Effector memory CD4-positive, alpha-beta T cell (primary cell): ENCODE measurements around the gene MCF2L.

Experiments used
- DNase-seq, 3 donors: peaks; one replicate each; pipeline ENCODE4 v3.0.0-alpha.2; 2020
- H3K27ac ChIP-seq: 2 replicates; pipeline ENCODE4 v1.7.0; 2013; ENCODE audit warnings: mild to moderate bottlenecking, low read length, moderate library complexity; ENCODE audit not compliant: insufficient read depth, poor library complexity, severe bottlenecking
- H3K27me3 ChIP-seq: replicated peaks from 2 replicates; pipeline ENCODE4 v1.7.0; 2013; ENCODE audit warnings: mild to moderate bottlenecking, low read length; ENCODE audit not compliant: insufficient read depth, control insufficient read depth, poor library complexity, severe bottlenecking
- H3K36me3 ChIP-seq: 2 replicates; pipeline ENCODE4 v1.7.0; 2013; ENCODE audit warnings: mild to moderate bottlenecking, low read length, moderate library complexity; ENCODE audit not compliant: control insufficient read depth, insufficient read depth
- H3K4me1 ChIP-seq: 2 replicates; pipeline ENCODE4 v1.7.0; 2013; ENCODE audit warnings: low read length, mild to moderate bottlenecking; ENCODE audit not compliant: control insufficient read depth, insufficient read depth, poor library complexity, severe bottlenecking
- H3K4me3 ChIP-seq: 2 replicates; pipeline ENCODE4 v1.7.0; 2013; ENCODE audit warnings: low read length, low read depth, mild to moderate bottlenecking; ENCODE audit not compliant: insufficient read depth, poor library complexity, severe bottlenecking
- H3K9me3 ChIP-seq: 2 replicates; pipeline ENCODE4 v1.7.0; 2013; ENCODE audit warnings: mild to moderate bottlenecking, low read length, moderate library complexity; ENCODE audit not compliant: control insufficient read depth

The MCF2L gene

GRCh38 chr13:112979406-112979902 is 10.4 kb downstream of the MCF2L start:
- H3K4me3 ChIP-seq: no peak overlapping the region
- no peaks in the 10 kb centered on the region for H3K9me3 ChIP-seq
- H3K27ac ChIP-seq: no peak overlapping the region
- no peaks in the 10 kb centered on the region for H3K27me3 ChIP-seq
- no peaks in the 10 kb centered on the region for H3K4me1 ChIP-seq
- no peak for DNase-seq
- H3K36me3 ChIP-seq: no peaks in the 10 kb centered on the region

DNA sequence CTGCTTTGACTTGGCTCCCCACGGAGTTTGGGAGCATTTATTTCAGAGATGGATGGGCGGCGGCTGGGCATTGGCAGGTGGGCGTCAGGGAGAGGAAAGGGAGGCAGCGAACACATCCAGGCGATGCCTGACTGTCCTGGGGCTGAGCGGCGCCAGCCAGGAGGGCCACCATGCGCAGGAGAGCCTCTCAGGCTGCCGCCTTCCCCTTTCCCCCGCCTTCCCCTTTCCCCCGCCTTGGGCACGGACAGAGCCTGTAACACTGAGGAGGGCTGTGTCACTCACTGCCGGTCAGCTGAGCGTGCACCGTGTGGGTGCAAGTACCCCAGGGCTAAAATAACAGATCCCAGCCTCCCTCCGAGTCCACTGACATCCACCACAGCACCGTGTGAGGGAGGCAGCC is 11.4 kb downstream of the MCF2L start:
- Histone ChIP-seq H3K4me1 (no peaks in the 10 kb centered on the region), H3K27me3 (no peaks in the 10 kb centered on the region), H3K27ac (no peak overlapping the region), H3K9me3 (no peaks in the 10 kb centered on the region), H3K36me3 (no peaks in the 10 kb centered on the region), H3K4me3 (no peak overlapping the region)
- no peak for DNase-seq

- no peaks in the 10 kb centered on the region for H3K9me3 ChIP-seq
- H3K27ac ChIP-seq: no peak overlapping the region
- DNase-seq: no peak
- H3K4me3 ChIP-seq: no peak overlapping the region
- H3K27me3 ChIP-seq: no peaks in the 10 kb centered on the region
- H3K4me1 ChIP-seq: no peaks in the 10 kb centered on the region
- H3K36me3 ChIP-seq: no peaks in the 10 kb centered on the region
Observed at GRCh38 chr13:112981451-112981850, 12.4 kb downstream of the MCF2L start.

GRCh38 chr13:112982281-112983041 is 13.4 kb downstream of the MCF2L start:
- H3K27ac ChIP-seq: no peak overlapping the region
- no peaks in the 10 kb centered on the region for H3K27me3 ChIP-seq
- no peaks in the 10 kb centered on the region for H3K9me3 ChIP-seq

GRCh38 chr13:112983042-112983305 is 14.0 kb downstream of the MCF2L start:
- H3K9me3 ChIP-seq: no peaks in the 10 kb centered on the region
- no peaks in the 10 kb centered on the region for H3K4me1 ChIP-seq
- no peaks in the 10 kb centered on the region for H3K27me3 ChIP-seq
- H3K4me3 ChIP-seq: no peak overlapping the region
- no peaks in the 10 kb centered on the region for H3K36me3 ChIP-seq
- no peak overlapping the region for H3K27ac ChIP-seq
- no peak for DNase-seq

More at GRCh38 chr13:112982281-112983041, 13.4 kb downstream of the MCF2L start:
- DNase-seq: no peak
- H3K36me3 ChIP-seq: no peaks in the 10 kb centered on the region
- no peak overlapping the region for H3K4me3 ChIP-seq
- H3K4me1 ChIP-seq: no peaks in the 10 kb centered on the region

DNA sequence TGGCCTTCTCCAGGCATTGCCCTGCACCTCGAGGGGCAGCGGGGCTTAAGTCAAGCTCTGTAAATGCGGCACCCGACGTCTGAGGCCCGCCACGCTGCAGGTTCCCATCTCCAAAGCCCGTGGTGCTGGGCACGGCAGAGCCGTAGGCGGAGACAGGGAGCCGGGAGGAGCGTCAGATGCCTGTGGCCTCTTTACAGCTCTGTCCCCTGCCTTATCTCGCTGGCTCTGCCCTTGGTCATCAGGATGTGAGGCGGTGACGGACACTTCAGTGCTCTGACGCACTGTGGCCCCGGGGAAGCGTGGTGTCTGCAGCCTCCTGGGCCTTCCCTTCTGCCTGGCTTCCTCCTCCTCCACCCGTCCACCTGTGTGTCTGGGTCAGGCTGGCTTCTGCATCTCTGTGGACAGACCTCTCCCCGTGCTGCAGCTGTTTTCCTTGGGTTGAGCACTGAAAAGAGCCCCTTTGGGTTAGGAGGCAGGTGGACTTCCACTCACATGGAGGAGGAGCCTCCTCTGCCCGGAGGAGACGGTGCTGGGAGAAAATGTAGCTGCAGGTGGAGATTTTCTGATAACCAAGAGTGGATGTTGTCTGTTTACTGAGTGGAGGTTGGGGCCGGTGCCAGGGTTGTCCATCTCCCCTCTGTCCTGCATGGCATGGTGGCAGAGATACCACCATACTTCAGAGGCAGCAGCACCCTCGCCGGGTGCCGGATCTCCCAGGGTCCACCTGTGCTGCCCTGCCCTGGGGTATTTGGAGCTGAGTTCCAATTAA is 14.6 kb downstream of the MCF2L start:
- no peak for DNase-seq
- H3K27me3 ChIP-seq: no peaks in the 10 kb centered on the region
- no peaks in the 10 kb centered on the region for H3K9me3 ChIP-seq
- no peak overlapping the region for H3K27ac ChIP-seq
- H3K4me3 ChIP-seq: no peak overlapping the region
- H3K36me3 ChIP-seq: no peaks in the 10 kb centered on the region
- no peaks in the 10 kb centered on the region for H3K4me1 ChIP-seq

DNA sequence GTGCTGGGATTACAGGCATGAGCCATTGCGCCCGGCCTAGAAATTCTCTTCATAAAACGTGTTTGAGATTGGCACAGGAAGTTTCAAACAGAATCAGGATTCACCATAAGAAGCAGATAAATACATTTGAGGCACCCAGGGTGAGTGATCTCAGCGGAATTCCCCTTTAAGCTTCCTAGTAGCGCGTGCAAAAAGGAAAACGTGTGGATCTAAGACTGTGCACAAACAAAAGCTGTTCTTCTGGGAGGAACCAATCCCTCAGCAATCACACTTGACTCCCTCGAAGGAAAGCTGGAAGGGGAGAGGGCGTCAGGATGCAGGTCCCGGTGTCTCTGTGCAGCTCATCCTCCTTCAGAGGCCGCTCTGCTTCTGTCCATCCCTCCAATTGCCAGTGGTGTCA is 15.5 kb downstream of the MCF2L start:
- no peaks in the 10 kb centered on the region for H3K27me3 ChIP-seq
- no peaks in the 10 kb centered on the region for H3K4me1 ChIP-seq
- H3K9me3 ChIP-seq: no peaks in the 10 kb centered on the region
- no peak overlapping the region for H3K4me3 ChIP-seq
- H3K36me3 ChIP-seq: no peaks in the 10 kb centered on the region
- no peak overlapping the region for H3K27ac ChIP-seq
- no peak for DNase-seq

DNA sequence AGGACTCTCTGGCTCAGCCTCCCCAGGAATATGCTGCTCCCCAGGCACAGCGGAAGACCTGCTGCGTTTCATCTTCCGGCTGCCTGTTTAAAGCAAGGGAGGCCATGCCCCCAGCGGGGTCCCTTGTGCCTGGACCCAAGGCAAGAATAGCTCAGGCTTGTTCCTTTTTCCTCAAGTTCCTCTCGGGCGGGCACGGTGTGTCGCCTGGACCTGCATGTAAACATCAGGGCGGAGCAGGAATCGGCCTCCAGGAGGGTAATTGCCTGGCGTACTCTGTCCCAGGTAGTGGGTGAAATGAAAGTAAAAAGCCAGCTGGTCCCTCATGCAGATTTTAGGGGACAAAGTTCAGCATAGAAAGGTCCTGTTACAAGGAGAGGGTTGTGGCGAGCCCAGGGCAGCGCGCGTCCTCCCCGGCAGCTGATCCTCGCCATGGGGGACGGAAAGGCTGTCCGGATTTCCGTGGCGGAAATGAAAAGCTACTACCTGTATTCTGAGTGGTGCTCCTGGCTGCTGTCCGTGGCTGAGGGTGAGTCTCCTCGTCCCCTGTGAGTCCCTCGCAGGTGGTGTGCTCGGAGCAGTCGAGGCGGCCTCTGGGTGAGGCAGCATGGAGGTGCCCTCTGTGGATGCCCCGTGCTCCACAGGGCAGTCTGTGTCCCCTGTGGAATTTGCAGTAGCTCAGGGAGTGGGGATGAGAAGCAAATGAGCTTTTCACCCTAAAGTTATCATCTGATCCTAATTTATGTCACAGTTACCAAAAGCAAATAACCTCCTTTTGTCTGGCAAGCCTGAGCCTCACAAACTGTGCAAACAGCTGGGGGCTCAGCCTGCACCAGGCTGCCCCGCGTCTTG is 16.2 kb downstream of the MCF2L start:
- Histone ChIP-seq H3K9me3 (no peaks in the 10 kb centered on the region), H3K27me3 (no peaks in the 10 kb centered on the region), H3K27ac (no peak overlapping the region), H3K36me3 (no peaks in the 10 kb centered on the region), H3K4me3 (no peak overlapping the region), H3K4me1 (no peaks in the 10 kb centered on the region)
- no peak for DNase-seq

DNA sequence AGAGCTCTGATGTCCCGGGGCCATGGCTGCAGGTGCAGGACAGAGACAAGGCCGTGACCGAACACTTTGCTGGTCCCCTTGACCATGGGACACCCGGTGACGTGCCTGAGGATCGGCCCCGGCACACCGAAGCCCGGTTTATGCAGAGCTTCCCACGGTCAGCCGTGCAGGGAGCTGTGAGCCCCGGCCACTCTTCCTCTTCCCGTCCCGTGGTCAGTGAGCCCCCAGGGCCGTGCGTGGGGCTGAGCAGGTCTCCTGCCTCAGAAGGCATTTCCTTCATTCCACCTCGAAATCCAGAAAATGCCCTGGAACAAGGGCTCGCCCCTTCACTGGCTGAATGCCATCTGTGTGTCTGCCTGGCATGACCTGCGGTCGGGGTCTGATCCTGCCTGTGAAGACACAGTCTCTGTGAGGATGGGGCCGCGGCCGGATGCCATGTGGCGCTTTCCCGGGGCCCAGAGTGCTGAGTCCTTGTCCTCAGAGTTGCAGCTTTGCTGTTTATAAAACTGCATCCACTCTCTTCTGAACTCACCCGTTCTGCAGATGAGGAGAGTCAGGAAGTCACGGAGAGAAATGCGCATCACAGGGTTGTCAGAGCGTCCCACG is 16.9 kb downstream of the MCF2L start:
- Histone ChIP-seq H3K27me3 (no peaks in the 10 kb centered on the region), H3K27ac (no peak overlapping the region), H3K4me3 (no peak overlapping the region), H3K4me1 (no peaks in the 10 kb centered on the region), H3K9me3 (no peaks in the 10 kb centered on the region), H3K36me3 (no peaks in the 10 kb centered on the region)
- DNase-seq: no peak
